ENCODE data around the gene EID1.

GRCh38 chr15:48922046-48922445 lies 44.1 kb downstream of the EID1 start:
- TF ChIP-seq CTCF (IDR thresholded peaks at IDR 0.05; ENCODE audit: insufficient read depth, low read length, poor library complexity, severe bottlenecking) (no peak), EZH2phosphoT487 (conservative IDR thresholded peaks at IDR 0.05; ENCODE audit: low read length) (no peak)

Data from SU-DHL-6 (cell line).